Measurements from ENCODE around the gene TIMP2. TPM values are rescaled to one million over a fixed set of nuclear protein-coding genes. Genes with fewer than 3 reads are reported as not detected.

The TIMP2 gene
- total RNA-seq, 1 experiment from 2014 or later, result 114 TPM

GRCh38 chr17:78901806-78902205, 23.4 kb downstream of the TIMP2 start:
- Histone ChIP-seq H2AFZ (no peak overlapping the region), H3F3A (ENCODE audit: insufficient read depth, low read depth) (no peaks in the 10 kb centered on the region; the same call in 1 of the 2 replicates), H4K20me1 (ENCODE audit: insufficient read depth) (no peaks in the 10 kb centered on the region), H3K4me2 (no peak overlapping the region), H3K79me2 (ENCODE audit: low read depth) (no peaks in the 10 kb centered on the region), H3K9me3 (ENCODE audit: insufficient read depth, low read depth) (no peaks in the 10 kb centered on the region), H3K36me3 (ENCODE audit: low read depth) (no peaks in the 10 kb centered on the region), H3K9me2 (ENCODE audit: insufficient read depth) (no peaks in the 10 kb centered on the region), H3K4me1 (replicated peaks; ENCODE audit: insufficient read depth) (peaks cover 14% of the 10 kb centered on the region), H3K4me3 (no peak overlapping the region), H3K27ac (no peak overlapping the region), H3K27me3 (ENCODE audit: insufficient read depth, low read depth) (no peaks in the 10 kb centered on the region)
- no peak for DNase-seq
- no TSS peak for BruUV-seq (replicated peaks)
- intact Hi-C loops (cut with micrococcal nuclease; ENCODE audit: unreplicated experiment), result no loop called here
- POLR2A ChIA-PET (ENCODE audit: unreplicated experiment), result no interaction called here
- CTCF ChIA-PET, result no interaction called here
- no peak for TF ChIP-seq EZH2 (IDR thresholded peaks at IDR 0.05; ENCODE audit: low read depth)
- TF ChIP-seq, protein P1, sequence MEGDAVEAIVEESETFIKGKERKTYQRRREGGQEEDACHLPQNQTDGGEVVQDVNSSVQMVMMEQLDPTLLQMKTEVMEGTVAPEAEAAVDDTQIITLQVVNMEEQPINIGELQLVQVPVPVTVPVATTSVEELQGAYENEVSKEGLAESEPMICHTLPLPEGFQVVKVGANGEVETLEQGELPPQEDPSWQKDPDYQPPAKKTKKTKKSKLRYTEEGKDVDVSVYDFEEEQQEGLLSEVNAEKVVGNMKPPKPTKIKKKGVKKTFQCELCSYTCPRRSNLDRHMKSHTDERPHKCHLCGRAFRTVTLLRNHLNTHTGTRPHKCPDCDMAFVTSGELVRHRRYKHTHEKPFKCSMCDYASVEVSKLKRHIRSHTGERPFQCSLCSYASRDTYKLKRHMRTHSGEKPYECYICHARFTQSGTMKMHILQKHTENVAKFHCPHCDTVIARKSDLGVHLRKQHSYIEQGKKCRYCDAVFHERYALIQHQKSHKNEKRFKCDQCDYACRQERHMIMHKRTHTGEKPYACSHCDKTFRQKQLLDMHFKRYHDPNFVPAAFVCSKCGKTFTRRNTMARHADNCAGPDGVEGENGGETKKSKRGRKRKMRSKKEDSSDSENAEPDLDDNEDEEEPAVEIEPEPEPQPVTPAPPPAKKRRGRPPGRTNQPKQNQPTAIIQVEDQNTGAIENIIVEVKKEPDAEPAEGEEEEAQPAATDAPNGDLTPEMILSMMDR (conservative IDR thresholded peaks at IDR 0.05), result no peak

- ChIA-PET POLR2A (ENCODE audit: unreplicated experiment) (interaction anchor here (0.6 kb wide), 1 partner anchor 73 kb away, joined by 5 read pairs; no protein-coding TSS in a partner anchor), CTCF (interaction anchor here (0.7 kb wide), 1 partner anchor 358 kb away, joined by 4 read pairs; no protein-coding TSS in a partner anchor)
- no peaks in the 10 kb centered on the region for H3K36me3 ChIP-seq (ENCODE audit: low read depth)
- no peaks in the 10 kb centered on the region for H3K9me2 ChIP-seq (ENCODE audit: insufficient read depth)
- intact Hi-C loops (cut with micrococcal nuclease; ENCODE audit: unreplicated experiment), result no loop called here
- no peaks in the 10 kb centered on the region for H3K79me2 ChIP-seq (ENCODE audit: low read depth)
- H3F3A ChIP-seq (ENCODE audit: insufficient read depth, low read depth), result no peaks in the 10 kb centered on the region; the same call in 1 of the 2 replicates
- H3K4me2 ChIP-seq, result no peak overlapping the region
- no peak for DNase-seq
- H3K4me1 ChIP-seq (replicated peaks; ENCODE audit: insufficient read depth), result peaks cover 14% of the 10 kb centered on the region
- H3K9me3 ChIP-seq (ENCODE audit: insufficient read depth, low read depth), result no peaks in the 10 kb centered on the region
- TF ChIP-seq EZH2 (IDR thresholded peaks at IDR 0.05; ENCODE audit: low read depth), result no peak
- TF ChIP-seq, protein P1 (conservative IDR thresholded peaks at IDR 0.05), result no peak
- no peaks in the 10 kb centered on the region for H4K20me1 ChIP-seq (ENCODE audit: insufficient read depth)
- no peak overlapping the region for H3K27ac ChIP-seq
- no peak overlapping the region for H2AFZ ChIP-seq
- no TSS peak for BruUV-seq (replicated peaks)
- no peaks in the 10 kb centered on the region for H3K27me3 ChIP-seq (ENCODE audit: insufficient read depth, low read depth)
- no peak overlapping the region for H3K4me3 ChIP-seq
Observed at GRCh38 chr17:78900816-78901215, 24.4 kb downstream of the TIMP2 start.

DNA sequence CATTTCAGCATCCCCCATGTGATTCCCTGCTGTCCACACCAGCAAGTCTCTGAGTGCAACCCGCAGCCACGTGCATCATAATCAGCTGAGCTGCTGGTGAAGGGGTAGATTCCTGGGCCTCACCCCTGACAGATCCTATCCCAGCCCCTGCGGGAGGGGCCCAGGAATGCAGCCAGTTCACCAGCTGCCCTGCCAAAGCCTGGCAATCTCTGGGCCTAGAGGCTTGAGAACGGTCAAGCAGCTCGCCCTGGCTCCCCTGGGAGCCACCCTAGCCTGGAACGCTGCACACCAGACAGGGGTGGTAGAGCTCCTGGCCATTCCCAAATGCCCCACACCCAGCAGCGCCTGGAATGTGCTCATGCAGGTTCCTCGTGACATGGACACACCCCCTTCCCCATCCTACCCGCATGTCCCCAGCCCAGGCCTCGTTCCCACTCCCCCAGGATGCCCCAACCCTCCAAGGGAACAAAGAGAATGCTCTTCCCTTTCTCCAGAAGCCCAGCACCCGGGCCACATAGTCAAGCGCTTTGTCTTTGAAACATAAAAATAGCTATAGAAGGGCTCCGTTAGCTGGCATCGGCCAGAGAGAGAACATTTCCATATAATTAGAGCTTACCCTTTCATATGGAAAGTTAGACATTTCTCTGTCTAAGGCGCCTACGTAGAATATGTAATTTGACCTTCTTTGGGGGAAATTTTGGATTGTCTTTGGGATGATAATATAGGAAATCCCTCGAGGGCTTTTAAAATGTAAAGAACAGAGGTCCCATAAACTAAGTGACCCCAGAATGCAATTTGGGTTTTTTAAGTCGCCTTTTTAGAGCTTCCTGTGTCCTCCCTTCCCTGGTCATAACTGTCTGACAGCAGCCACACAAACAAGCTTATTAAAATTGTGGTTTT, 25.6 kb downstream of the TIMP2 start:
- ChIA-PET CTCF (interaction anchor here (1.0 to 1.1 kb wide), 2 partner anchors 13 to 34 kb away, joined by 3 to 4 read pairs; no protein-coding TSS in a partner anchor), POLR2A (ENCODE audit: unreplicated experiment) (interaction anchor here (0.6 to 0.8 kb wide), 4 partner anchors 16 to 143 kb away, joined by 3 to 4 read pairs (median 3); no protein-coding TSS in a partner anchor)
- intact Hi-C loops (cut with micrococcal nuclease; ENCODE audit: unreplicated experiment), result loop anchor here (1.0 kb wide), 3 partner anchors 24 to 37 kb away; no protein-coding TSS in a partner anchor
- H3K79me2 ChIP-seq (ENCODE audit: low read depth), result no peaks in the 10 kb centered on the region
- H3K4me2 ChIP-seq, result no peak overlapping the region
- H3K27me3 ChIP-seq (ENCODE audit: insufficient read depth, low read depth), result no peaks in the 10 kb centered on the region
- peak; percentile 63 to 90 for DNase-seq
- TF ChIP-seq, protein P1 (conservative IDR thresholded peaks at IDR 0.05), result no peak
- no peak for TF ChIP-seq EZH2 (IDR thresholded peaks at IDR 0.05; ENCODE audit: low read depth)
- no peaks in the 10 kb centered on the region for H3K9me2 ChIP-seq (ENCODE audit: insufficient read depth)
- H4K20me1 ChIP-seq (ENCODE audit: insufficient read depth), result no peaks in the 10 kb centered on the region
- H3K36me3 ChIP-seq (ENCODE audit: low read depth), result no peaks in the 10 kb centered on the region
- no peaks in the 10 kb centered on the region; the same call in 1 of the 2 replicates for H3F3A ChIP-seq (ENCODE audit: insufficient read depth, low read depth)
- peaks cover 14% of the 10 kb centered on the region for H3K4me1 ChIP-seq (replicated peaks; ENCODE audit: insufficient read depth)
- H3K27ac ChIP-seq, result no peak overlapping the region; the same call in 1 of the 2 replicates
- H3K4me3 ChIP-seq, result no peak overlapping the region
- no TSS peak for BruUV-seq (replicated peaks)
- H2AFZ ChIP-seq, result no peak overlapping the region
- no peaks in the 10 kb centered on the region for H3K9me3 ChIP-seq (ENCODE audit: insufficient read depth, low read depth)
